Measurements from ENCODE around the gene CCDC74B. TPM values are rescaled to one million over a fixed set of nuclear protein-coding genes. Genes with fewer than 3 reads are reported as not detected.
A peak's percentile ranks its signal among the peaks of the same experiment; 100 is the strongest.
"Not testable (repeated sequence)": the region's sequence is repeated elsewhere in the genome, so short reads cannot be mapped to it uniquely, and the experiment has no call there.

The CCDC74B gene
- total RNA-seq, 1 donor from 2014 or later: 8.8 TPM

DNA sequence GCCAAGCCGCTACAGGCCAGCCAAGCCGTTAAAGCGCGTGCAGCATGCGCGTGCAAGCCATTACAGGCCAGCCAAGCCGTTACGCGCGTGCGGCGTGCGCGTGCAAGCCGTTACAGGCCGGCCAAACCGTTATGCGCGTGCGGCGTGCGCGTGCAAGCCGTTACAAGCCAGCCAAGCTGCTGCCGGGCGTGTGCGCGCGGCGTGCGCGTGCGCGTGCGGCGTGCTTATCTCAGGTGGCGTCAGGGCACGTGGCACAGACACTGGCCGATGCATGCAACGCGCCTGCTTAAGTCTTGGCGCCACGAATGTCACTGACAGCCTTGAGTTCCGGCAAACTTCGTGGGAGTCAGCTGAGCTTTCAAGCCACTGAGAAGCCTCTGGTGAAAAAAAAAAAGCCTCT lies 24.0 kb downstream of the CCDC74B start:
- H3F3A ChIP-seq (ENCODE audit: low read depth); H3K27me3 ChIP-seq; H4K20me1 ChIP-seq (ENCODE audit: low read depth); H3K4me1 Mint-ChIP-seq; DNase-seq (ENCODE audit: low spot score); H3K4me1 ChIP-seq; H3K4me3 ChIP-seq; H3K36me3 ChIP-seq; H3K9me3 Mint-ChIP-seq; H3K27me3 Mint-ChIP-seq (ENCODE audit: insufficient read depth, low read depth); H2AFZ ChIP-seq (replicated peaks); H3K9me3 ChIP-seq (ENCODE audit: low read depth); H3K4me3 Mint-ChIP-seq; H3K4me2 ChIP-seq; H3K79me2 ChIP-seq (ENCODE audit: low read depth); H3K9ac ChIP-seq; H3K27ac ChIP-seq; H3K36me3 Mint-ChIP-seq; H3K27ac Mint-ChIP-seq: not testable (repeated sequence)

DNA sequence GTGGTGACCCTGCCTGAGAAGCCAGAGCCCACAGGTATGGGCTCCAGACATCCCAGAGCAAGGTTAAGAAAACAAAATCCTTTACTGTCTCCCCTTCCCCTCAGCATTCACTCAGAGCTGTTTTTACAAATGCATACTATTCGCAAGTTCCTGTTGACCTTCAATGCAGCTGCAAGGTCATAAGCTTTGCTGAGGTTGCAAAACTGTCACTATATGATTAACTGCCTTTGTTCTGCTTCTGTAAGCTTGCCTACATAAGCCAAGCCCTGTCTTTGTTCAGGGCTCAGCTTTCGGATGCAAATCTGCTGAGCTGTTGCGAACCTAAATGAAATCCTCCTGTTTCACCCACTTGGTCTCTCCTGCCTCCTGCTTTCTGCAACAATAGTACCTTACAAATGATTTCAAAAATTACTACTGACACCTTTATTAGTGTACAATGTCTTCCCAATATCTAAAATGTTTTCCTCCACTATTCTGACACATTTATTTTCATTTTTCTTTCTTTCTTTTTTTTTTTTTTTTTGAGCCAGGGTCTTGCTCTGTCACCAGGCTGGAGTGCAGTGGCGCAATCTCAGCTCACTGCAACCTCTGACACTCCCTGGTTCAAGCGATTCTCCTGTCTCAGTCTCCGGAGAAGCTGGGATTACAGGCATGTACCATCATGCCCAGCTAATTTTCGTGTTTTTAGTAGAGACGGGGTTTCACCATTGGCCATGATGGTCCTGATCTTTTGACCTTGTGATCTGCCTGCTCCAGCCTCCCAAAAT lies 42.1 kb downstream of the CCDC74B start:
- H3K9me3 ChIP-seq (ENCODE audit: low read depth); H3K4me3 ChIP-seq; H3K9me3 Mint-ChIP-seq; H3K27ac ChIP-seq; H3K4me3 Mint-ChIP-seq; H3K36me3 ChIP-seq; H3K27me3 Mint-ChIP-seq (ENCODE audit: insufficient read depth, low read depth); H4K20me1 ChIP-seq (ENCODE audit: low read depth); H3F3A ChIP-seq (ENCODE audit: low read depth); H3K36me3 Mint-ChIP-seq; H3K27me3 ChIP-seq; H3K9ac ChIP-seq; H2AFZ ChIP-seq (replicated peaks); H3K4me1 Mint-ChIP-seq; H3K4me1 ChIP-seq; H3K4me2 ChIP-seq; H3K79me2 ChIP-seq (ENCODE audit: low read depth): not testable (repeated sequence)
- DNase-seq (ENCODE audit: low spot score): peak; percentile 30
- H3K27ac Mint-ChIP-seq: peak overlapping the region; percentile 42

Small RNAs within 50 kb of the gene (small RNA-seq; reads per million reads assigned to genes)
- gene RNU6-1049P: not detected

Other genes with a start within 250 kb of the CCDC74B start
- 0.07 TPM in 1 of 2 replicates, not detected in the other for gene RAB6C, start 165.4 kb downstream of the CCDC74B start, total RNA-seq (ENCODE audit: low replicate concordance)
- 15.1 and 17.6 TPM in 2 replicates for gene POTEF, start 15.9 kb downstream of the CCDC74B start, total RNA-seq (ENCODE audit: low replicate concordance)
- 23.6 and 45.1 TPM in 2 replicates for gene SMPD4, start 36.5 kb upstream of the CCDC74B start, total RNA-seq (ENCODE audit: low replicate concordance)
- 21.4 and 91.8 TPM in 2 replicates for gene MZT2B, start 37.1 kb upstream of the CCDC74B start, total RNA-seq (ENCODE audit: low replicate concordance)
- not detected in 2 replicates for gene TUBA3E, start 53.3 kb upstream of the CCDC74B start, total RNA-seq (ENCODE audit: low replicate concordance)
- 23.3 and 51.4 TPM in 2 replicates for gene IMP4, start 197.8 kb upstream of the CCDC74B start, total RNA-seq (ENCODE audit: low replicate concordance)
- 4.0 and 17.6 TPM in 2 replicates for gene PTPN18, start 210.9 kb upstream of the CCDC74B start, total RNA-seq (ENCODE audit: low replicate concordance)

Data from neural progenitor cell (in vitro differentiated cells).